ENCODE results near the gene NSRP1. TPM values are rescaled to one million over a fixed set of nuclear protein-coding genes. Genes with fewer than 3 reads are reported as not detected.
A peak's percentile ranks its signal among the peaks of the same experiment; 100 is the strongest.
"Not testable (repeated sequence)": the region's sequence is repeated elsewhere in the genome, so short reads cannot be mapped to it uniquely, and the experiment has no call there.

The NSRP1 gene
- total RNA-seq, 1 experiment from 2014 or later, result 3.0 TPM

DNA sequence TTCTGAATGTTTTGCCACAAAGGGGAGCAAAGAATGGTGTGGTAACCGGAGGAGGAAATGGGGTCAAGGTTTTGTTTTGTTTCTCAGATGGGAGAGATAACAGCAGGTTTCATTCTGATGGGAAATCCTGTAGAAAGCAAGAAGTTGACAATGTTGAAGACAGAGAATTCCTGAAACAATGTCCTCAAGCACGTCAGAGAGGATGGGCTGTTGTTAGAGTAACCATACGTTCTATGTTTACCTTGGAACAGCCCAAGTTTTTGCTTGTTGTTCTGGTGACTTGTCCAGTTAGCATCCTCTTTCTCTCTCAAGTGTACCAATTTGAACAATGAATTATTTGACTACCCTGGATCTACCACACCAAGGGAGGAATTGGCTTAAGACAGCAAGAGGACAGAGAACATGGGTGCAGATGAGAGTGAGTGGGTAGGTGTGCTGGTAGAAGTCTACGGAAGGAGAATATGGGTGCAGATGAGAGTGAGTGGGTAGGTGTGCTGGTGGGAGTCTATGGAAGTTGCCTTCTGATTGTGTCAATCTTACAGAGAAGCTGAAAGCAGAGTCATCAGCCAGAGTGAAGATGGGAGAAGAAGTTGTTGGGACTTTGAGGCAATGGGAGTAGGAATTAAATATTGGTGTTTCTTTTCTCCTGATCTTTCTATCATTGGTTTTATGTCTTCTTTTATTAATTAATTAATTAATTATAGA, 14.8 kb upstream of the NSRP1 start:
- Histone ChIP-seq H3K36me3 (replicated peaks; ENCODE audit: control insufficient read depth, insufficient read depth, low read length) (no peaks in the 10 kb centered on the region), H3K4me3 (ENCODE audit: insufficient read depth, low read depth, low read length) (no peak overlapping the region), H3K27me3 (ENCODE audit: control insufficient read depth, insufficient read depth, low read length) (no peaks in the 10 kb centered on the region)
- DNase-seq, result no peak

DNA sequence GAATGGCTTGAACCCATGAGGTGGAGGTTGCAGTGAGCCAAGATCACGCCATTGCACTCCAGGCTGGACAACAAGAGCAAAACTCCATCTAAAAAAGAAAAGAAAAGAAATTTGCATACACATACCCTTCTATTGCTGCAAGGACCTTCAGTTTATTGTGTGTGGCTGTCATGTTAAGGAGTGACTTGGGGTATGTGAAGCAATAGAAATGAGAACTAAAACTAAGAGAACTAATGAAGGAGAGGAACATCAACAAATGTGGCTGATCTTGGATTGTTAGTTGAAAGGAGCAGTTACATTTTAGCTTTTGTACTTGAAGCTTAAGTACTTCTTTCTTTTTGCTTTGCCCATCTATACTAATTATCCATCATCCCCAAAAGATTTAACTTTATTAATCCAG, 12.7 kb upstream of the NSRP1 start:
- Histone ChIP-seq H3K4me3 (ENCODE audit: insufficient read depth, low read depth, low read length) (no peak overlapping the region), H3K36me3 (replicated peaks; ENCODE audit: control insufficient read depth, insufficient read depth, low read length) (no peaks in the 10 kb centered on the region), H3K27me3 (ENCODE audit: control insufficient read depth, insufficient read depth, low read length) (no peaks in the 10 kb centered on the region)
- DNase-seq, result no peak

DNA sequence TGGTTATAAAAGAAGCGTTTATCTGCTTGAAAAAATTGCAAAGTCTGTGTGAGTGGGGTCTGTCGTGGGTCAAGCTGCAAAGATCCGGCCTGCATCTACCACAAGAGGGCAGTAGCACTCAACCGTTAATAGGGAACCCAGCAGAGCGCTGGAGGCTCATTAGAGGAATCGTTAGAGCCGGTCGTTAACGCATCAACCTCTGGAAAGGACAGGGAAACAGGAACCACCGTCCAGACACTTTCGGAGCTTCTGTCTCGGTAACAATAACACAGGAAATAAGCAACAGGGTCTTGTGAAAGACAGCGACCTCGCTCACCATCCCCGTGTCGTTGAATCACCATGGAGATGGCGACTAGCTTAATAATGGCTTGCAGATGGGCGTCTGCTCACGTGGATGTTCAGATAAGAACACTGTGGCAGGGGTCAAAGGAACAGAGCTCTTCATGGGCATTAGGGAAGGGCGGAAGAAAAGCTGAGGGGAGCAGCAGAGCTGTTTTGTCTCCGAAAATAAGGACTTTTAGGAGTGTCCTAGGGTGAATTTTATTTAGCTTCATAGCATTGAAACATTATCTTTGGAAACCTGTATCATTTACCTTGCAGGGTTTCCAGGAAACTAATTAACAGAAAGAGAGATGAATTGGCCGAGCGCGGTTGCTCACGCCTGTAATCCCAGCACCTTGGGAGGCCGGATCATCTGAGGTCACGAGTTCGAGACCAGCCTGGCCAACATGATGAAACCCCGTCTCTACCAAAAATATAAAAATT, 11.9 kb upstream of the NSRP1 start:
- DNase-seq, result peak; percentile 56
- peak overlapping the region; percentile 32 for H3K4me3 ChIP-seq (ENCODE audit: insufficient read depth, low read depth, low read length)
- H3K27me3 ChIP-seq (ENCODE audit: control insufficient read depth, insufficient read depth, low read length), result no peaks in the 10 kb centered on the region
- no peaks in the 10 kb centered on the region for H3K36me3 ChIP-seq (replicated peaks; ENCODE audit: control insufficient read depth, insufficient read depth, low read length)

DNA sequence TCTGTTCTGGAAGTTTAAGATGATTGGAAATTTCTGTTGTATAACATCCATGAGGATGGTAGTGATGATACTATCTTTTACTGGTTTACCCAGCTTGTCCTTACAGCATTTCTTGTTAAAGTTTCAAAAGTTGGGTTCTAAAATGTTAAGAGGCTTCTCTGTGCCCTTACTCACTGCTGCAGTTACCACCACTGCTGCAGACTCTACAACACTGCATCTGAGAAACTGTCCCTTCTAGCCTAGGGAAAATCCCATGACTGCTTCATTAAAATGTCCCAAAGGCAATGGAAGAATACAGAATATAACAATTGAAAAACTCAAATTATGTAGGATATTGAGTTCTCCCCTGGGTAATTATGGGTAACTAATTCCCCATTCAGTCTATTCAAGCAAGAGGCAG, 3.8 kb upstream of the NSRP1 start:
- Histone ChIP-seq H3K4me3 (ENCODE audit: insufficient read depth, low read depth, low read length) (no peak overlapping the region), H3K36me3 (replicated peaks; ENCODE audit: control insufficient read depth, insufficient read depth, low read length) (no peaks in the 10 kb centered on the region)

DNA sequence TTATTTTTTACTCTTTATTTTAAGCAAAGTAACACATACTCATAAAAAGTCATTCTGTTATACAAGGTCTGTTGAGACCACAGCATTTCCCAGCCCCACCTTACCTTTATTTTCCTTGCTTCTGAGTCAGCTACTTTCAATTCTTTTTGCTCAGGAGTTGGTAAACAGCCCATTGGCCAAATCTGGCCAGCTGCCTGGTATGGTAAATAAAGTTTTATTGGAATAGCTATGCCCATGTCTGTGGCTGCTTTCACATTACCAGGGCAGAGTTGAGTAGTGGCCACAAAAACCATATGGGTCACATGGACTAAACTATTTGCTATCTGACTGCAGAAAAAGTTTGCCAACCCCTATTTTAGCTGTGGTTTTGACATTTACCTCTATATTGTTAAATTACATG, 3.4 kb upstream of the NSRP1 start:
- no peaks in the 10 kb centered on the region for H3K36me3 ChIP-seq (replicated peaks; ENCODE audit: control insufficient read depth, insufficient read depth, low read length)
- no peak for DNase-seq
- no peaks in the 10 kb centered on the region for H3K27me3 ChIP-seq (ENCODE audit: control insufficient read depth, insufficient read depth, low read length)
- no peak overlapping the region for H3K4me3 ChIP-seq (ENCODE audit: insufficient read depth, low read depth, low read length)

More for the DNA sequence above, 3.8 kb upstream of the NSRP1 start:
- no peaks in the 10 kb centered on the region for H3K27me3 ChIP-seq (ENCODE audit: control insufficient read depth, insufficient read depth, low read length)
- no peak for DNase-seq

DNA sequence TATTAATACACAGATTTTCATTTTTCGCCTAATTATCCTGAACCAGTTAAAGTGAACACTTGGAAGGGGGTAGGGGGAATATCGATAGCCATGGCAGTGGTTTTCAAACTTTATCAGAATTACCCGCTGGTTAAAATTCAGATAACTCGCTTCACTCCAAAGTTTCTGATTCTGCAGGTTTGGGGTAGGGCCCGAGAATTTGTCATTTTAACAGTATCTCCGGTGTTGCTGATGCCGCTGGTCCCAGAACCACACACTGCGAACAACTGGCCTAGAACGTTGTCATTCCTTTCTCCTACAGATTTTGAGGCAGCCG, 313 bp upstream of the NSRP1 start:
- no peaks in the 10 kb centered on the region for H3K27me3 ChIP-seq (ENCODE audit: control insufficient read depth, insufficient read depth, low read length)
- H3K4me3 ChIP-seq (ENCODE audit: insufficient read depth, low read depth, low read length), result peak overlapping the region; percentile 70
- DNase-seq, result no peak
- no peaks in the 10 kb centered on the region; the same call in 1 of the 2 replicates for H3K36me3 ChIP-seq (replicated peaks; ENCODE audit: control insufficient read depth, insufficient read depth, low read length)

DNA sequence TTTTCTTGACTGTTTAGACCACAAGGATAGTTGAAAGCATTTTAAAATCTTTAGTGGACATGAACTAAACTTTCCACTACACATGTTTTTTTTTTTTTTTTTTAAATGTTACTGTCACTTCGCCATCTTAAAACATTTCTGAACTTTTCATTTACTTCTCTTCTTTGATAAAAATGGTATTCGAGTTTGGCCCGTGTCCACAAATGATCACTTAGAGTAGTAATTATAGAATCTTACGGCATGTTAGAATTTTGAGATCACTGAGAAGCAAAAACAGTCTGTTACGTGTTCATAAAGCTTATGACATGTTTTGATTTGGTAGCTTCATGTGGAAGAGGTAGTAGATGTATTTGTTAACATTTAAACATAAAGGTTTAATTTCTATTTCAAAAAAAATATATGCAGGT, 1.1 kb downstream of the NSRP1 start:
- Histone ChIP-seq H3K36me3 (replicated peaks; ENCODE audit: control insufficient read depth, insufficient read depth, low read length) (no peaks in the 10 kb centered on the region; the same call in 1 of the 2 replicates), H3K4me3 (ENCODE audit: insufficient read depth, low read depth, low read length) (peak overlapping the region; percentile 70), H3K27me3 (ENCODE audit: control insufficient read depth, insufficient read depth, low read length) (no peaks in the 10 kb centered on the region)
- no peak for DNase-seq

DNA sequence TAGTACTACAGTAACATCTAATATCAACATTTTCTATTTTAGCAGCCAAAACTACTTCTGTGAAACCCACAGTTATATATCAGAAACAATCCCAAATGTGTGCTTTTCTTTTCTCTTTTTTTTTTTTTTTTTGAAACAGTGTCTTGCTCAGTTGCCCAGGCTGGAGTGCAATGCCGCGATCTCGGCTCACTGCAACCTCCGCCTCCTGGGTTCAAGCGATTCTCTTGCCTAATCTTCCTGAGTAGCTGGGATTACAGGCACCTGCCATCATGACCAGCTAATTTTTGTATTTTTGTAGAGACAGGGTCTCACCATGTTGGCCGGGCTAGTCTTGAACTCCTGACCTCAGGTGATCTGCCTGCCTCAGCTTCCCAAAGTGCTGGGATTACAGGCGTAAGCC, 2.0 kb downstream of the NSRP1 start:
- H3K4me3 ChIP-seq (ENCODE audit: insufficient read depth, low read depth, low read length); H3K36me3 ChIP-seq (replicated peaks; ENCODE audit: control insufficient read depth, insufficient read depth, low read length); H3K27me3 ChIP-seq (ENCODE audit: control insufficient read depth, insufficient read depth, low read length); DNase-seq: not testable (repeated sequence)

DNA sequence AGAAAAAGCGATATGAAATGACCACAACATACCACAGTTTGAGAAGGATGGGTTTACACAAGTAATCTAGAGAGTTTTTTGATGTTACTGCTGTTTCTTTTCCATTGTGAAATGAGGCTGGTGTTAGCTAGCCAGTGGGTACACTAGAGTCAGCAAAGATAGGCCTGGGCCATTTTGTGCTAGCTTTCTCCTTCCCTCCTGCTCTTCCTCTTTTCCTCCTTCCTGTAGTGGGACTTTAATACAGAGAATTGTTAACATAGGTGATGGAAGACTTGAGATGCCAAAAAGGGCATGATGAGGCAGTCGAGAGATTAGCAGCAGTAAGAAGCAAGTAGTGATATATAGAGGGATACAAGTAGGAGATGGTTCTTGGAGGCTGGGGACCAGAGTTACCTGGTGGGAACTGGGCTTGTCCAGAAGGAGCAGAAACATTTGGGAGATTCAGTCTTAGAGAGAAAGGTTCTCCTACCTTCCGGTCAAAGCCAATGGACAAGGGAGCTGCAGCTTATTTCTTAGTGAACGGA, 7.7 kb downstream of the NSRP1 start:
- Histone ChIP-seq H3K36me3 (replicated peaks; ENCODE audit: control insufficient read depth, insufficient read depth, low read length) (no peaks in the 10 kb centered on the region; the same call in 1 of the 2 replicates), H3K27me3 (ENCODE audit: control insufficient read depth, insufficient read depth, low read length) (no peaks in the 10 kb centered on the region), H3K4me3 (ENCODE audit: insufficient read depth, low read depth, low read length) (no peak overlapping the region)
- no peak for DNase-seq

DNA sequence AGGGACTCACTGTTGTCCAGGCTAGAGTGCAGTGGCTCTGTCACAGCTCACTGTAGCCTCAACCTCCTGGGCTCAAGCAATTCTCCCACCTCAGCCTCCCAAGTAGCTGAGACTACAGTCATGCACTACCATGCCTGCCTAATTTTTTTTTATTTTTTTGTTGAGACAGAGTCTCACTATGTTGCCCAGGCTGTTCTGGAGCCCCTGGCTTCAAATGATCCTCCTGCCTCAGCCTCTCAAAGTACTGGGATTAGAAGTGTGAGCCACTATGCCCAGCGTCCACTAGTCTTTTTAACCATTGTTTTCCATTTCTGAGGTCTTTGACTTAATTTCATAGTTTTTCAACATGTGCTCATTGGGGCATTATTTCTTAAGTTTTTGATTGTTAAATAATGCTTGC, 13.5 kb downstream of the NSRP1 start:
- no peaks in the 10 kb centered on the region; the same call in 1 of the 2 replicates for H3K36me3 ChIP-seq (replicated peaks; ENCODE audit: control insufficient read depth, insufficient read depth, low read length)
- DNase-seq, result no peak
- no peaks in the 10 kb centered on the region for H3K27me3 ChIP-seq (ENCODE audit: control insufficient read depth, insufficient read depth, low read length)
- no peak overlapping the region for H3K4me3 ChIP-seq (ENCODE audit: insufficient read depth, low read depth, low read length)

DNA sequence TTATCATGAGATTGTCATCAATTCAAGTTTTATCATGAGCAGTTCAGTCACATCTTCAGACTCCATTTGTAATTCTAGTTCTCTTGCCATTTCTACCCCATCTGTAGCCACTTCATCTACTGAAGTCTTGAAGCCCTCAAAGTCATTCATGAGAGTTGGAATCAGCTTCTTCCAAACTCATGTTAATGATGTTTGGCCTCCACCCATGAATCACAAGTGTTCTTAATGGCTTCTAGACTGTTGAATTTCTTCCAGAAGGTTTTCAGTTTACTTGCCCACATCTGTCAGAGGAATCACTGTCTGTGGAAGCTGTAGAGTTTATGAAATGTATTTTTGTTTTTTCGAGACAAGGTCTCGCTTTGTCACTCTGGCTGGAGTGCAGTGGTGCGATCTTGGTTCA, 16.0 kb downstream of the NSRP1 start:
- Histone ChIP-seq H3K4me3 (ENCODE audit: insufficient read depth, low read depth, low read length) (no peak overlapping the region), H3K36me3 (replicated peaks; ENCODE audit: control insufficient read depth, insufficient read depth, low read length) (no peaks in the 10 kb centered on the region; the same call in 1 of the 2 replicates), H3K27me3 (ENCODE audit: control insufficient read depth, insufficient read depth, low read length) (no peaks in the 10 kb centered on the region)
- no peak for DNase-seq

DNA sequence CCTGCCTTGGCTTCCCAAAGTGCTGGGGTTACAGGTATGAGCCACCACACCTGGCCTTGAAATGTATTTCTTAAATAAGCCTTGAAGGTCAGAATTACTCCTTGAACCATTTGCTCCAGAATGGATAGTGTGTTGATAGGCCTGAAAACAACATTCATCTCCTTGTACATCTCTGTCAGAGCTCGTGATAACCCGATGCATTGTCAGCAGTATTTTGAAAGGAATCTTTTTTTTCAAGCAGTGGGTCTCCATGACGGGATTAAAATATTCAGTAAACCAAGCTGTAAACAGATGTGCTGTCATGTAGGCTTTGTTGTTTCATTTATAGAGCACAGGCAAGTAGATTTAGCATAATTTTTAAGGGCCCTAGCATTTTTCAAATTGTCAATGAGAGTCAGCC, 16.6 kb downstream of the NSRP1 start:
- H3K27me3 ChIP-seq (ENCODE audit: control insufficient read depth, insufficient read depth, low read length), result no peaks in the 10 kb centered on the region
- no peaks in the 10 kb centered on the region; the same call in 1 of the 2 replicates for H3K36me3 ChIP-seq (replicated peaks; ENCODE audit: control insufficient read depth, insufficient read depth, low read length)
- no peak overlapping the region for H3K4me3 ChIP-seq (ENCODE audit: insufficient read depth, low read depth, low read length)
- no peak for DNase-seq

DNA sequence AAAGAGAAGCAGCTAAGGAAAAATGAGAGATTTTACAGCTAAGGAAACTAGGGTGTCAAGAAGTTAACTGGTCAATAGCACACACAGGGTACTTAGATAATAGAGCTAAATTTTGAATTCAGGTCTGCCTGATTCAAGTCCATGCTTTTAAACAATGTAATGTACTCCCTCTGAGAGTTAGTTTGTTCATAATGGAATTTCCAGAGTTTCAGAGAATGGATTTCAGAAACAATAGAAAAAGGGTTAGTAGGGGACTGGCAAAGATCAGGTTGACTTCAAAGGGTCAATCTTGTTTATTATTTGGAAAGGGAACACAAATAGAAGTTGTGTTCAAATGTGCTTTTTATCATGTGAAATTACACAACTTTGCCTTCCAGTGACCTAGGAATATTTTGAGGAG, 17.9 kb downstream of the NSRP1 start:
- no peak for DNase-seq
- no peaks in the 10 kb centered on the region for H3K36me3 ChIP-seq (replicated peaks; ENCODE audit: control insufficient read depth, insufficient read depth, low read length)
- H3K27me3 ChIP-seq (ENCODE audit: control insufficient read depth, insufficient read depth, low read length), result no peaks in the 10 kb centered on the region
- H3K4me3 ChIP-seq (ENCODE audit: insufficient read depth, low read depth, low read length), result no peak overlapping the region

DNA sequence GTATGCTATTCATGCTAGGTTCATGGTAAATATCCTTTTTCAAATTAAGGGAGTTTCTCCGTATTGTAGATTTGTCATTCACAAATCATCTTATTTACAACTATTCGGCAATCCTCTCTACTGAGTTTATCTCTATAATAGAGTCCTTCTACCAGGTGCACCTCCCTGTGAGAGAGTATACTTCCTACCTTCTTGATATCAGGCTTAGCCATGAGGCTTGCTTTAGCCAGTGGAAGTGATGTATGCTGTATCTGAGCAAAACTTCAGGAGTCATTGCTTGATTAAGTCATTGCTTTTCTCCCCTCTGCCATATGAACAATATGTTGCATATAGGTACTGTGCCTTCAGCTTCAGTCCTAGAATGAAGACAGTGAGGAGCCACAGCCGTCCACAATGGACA, 20.5 kb downstream of the NSRP1 start:
- H3K27me3 ChIP-seq (ENCODE audit: control insufficient read depth, insufficient read depth, low read length), result no peaks in the 10 kb centered on the region
- no peak overlapping the region for H3K4me3 ChIP-seq (ENCODE audit: insufficient read depth, low read depth, low read length)
- no peak for DNase-seq
- H3K36me3 ChIP-seq (replicated peaks; ENCODE audit: control insufficient read depth, insufficient read depth, low read length), result no peaks in the 10 kb centered on the region

DNA sequence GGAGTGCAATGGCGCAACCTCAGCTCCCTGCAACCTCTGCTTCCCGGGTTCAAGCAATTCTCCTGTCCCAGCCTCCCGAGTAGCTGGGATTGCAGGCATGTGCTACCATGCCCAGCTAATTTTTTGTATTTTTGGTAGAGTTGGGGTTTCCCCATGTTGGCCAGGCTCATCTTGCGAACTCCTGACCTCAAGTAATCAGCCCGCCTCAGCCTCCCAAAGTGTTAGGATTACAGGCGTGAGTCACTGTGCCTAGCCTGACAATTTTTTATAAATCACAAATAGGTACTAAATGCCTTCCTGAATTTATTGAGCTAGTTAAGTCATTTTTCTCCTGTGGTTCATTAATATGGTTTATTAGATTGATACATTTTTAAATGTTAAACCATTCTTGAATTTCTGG, 31.2 kb downstream of the NSRP1 start:
- not testable (repeated sequence) for H3K36me3 ChIP-seq (replicated peaks; ENCODE audit: control insufficient read depth, insufficient read depth, low read length); DNase-seq; H3K27me3 ChIP-seq (ENCODE audit: control insufficient read depth, insufficient read depth, low read length); H3K4me3 ChIP-seq (ENCODE audit: insufficient read depth, low read depth, low read length)
